DOHH2 (cell line): ENCODE data around the gene KLK2.

Source experiments
- CTCF ChIP-seq: fragments of 200-600 bp; sonication (generic); IDR thresholded peaks from one replicate; pipeline ENCODE4 v1.5.1; 2014; ENCODE audit warnings: antibody characterized with exemption, mild to moderate bottlenecking, low read depth, low read length; ENCODE audit not compliant: poor library complexity, severe bottlenecking
- EZH2phosphoT487 ChIP-seq: fragments of 200-600 bp; sonication (generic); IDR thresholded peaks from 2 replicates; pipeline ENCODE4 v1.6.1; 2017; ENCODE audit warnings: borderline replicate concordance, mild to moderate bottlenecking, antibody characterized with exemption, low read length, moderate library complexity, mixed read lengths

DNA sequence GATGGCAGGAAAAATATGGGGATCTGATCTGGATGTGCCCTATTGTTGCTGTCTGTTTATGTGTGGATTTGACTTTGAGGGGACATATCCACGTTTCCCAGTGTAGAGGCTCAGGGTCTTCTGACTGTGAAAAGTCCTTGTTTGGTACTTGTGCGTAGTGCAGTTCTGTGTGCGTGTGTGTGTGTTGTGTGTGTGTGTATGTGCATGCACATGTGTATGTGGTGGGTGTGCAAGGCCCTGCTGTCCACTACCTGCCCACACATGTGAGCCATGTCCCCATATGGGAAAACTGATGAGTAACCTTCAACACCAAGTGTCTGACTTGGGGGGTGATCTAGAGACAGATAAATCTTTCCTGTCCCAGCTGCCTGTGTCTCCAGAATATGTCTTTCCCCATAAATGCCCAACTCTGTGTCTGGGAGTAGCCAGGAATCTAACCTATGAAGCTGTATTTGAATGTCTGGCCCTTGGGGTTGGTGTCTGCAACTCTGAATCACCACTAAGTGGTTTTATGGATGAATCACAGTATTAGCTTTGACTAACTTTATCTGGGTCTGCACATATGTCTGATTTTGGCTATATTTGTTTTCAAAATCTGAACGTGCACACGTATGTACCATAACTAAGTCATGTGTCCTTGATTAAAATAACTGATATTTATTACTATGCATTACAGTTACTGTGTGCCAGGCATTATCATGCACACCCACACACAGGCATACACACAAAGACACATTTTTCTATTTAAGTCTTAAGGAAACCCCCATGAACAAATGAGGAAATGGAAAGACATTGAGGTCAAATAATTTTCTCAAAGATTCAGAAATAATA, 17.4 kb downstream of the KLK2 start:
- TF ChIP-seq CTCF = no peak
- TF ChIP-seq EZH2phosphoT487 = no peak
